Loucy (cell line): ENCODE data around the gene RRM1.

Experiments
- EZH2phosphoT487 ChIP-seq: fragments of 200-600 bp; IDR thresholded peaks from 2 replicates; pipeline ENCODE4 v1.6.1; 2018; ENCODE audit warnings: antibody characterized with exemption, mild to moderate bottlenecking, moderate library complexity, borderline replicate concordance
- TF ChIP-seq, protein P1 (sequence below): fragments of 200-600 bp; sonication (generic); conservative IDR thresholded peaks from 2 replicates; pipeline ENCODE4 v1.5.1; 2014; ENCODE audit warnings: mild to moderate bottlenecking, antibody characterized with exemption, low read length

DNA sequence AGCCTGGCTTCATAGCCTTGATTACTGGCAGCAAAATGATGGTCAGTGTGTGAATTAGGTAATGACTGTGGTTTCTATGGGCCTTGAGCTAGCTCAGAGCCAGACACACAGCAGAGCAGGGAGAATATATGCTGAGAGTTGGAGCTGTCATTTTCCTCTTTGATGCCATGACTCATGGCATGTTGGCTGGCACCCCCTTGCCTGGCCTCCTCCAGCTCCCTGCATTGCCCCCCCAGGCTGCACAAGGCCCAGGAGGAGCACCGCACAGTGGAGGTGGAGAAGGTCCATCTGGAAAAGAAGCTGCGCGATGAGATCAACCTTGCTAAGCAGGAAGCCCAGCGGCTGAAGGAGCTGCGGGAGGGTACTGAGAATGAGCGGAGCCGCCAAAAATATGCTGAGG is 20.3 kb upstream of the RRM1 start:
- TF ChIP-seq, protein P1, sequence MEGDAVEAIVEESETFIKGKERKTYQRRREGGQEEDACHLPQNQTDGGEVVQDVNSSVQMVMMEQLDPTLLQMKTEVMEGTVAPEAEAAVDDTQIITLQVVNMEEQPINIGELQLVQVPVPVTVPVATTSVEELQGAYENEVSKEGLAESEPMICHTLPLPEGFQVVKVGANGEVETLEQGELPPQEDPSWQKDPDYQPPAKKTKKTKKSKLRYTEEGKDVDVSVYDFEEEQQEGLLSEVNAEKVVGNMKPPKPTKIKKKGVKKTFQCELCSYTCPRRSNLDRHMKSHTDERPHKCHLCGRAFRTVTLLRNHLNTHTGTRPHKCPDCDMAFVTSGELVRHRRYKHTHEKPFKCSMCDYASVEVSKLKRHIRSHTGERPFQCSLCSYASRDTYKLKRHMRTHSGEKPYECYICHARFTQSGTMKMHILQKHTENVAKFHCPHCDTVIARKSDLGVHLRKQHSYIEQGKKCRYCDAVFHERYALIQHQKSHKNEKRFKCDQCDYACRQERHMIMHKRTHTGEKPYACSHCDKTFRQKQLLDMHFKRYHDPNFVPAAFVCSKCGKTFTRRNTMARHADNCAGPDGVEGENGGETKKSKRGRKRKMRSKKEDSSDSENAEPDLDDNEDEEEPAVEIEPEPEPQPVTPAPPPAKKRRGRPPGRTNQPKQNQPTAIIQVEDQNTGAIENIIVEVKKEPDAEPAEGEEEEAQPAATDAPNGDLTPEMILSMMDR: no peak
- no peak for TF ChIP-seq EZH2phosphoT487
